ENCODE measurements around the gene CD2.

CD2 gene

GRCh38 chr1:116763787-116764465 lies 9.7 kb downstream of the CD2 start:
- DNase-seq (ENCODE audit: insufficient read length): no peak
- FAIRE-seq: no peak
- TF ChIP-seq POLR2A (IDR thresholded peaks at IDR 0.05; ENCODE audit: low read depth, low read length): no peak

- TF ChIP-seq POLR2A (IDR thresholded peaks at IDR 0.05; ENCODE audit: low read depth, low read length) (no peak), POLR2AphosphoS5 (IDR thresholded peaks at IDR 0.05; ENCODE audit: low read depth, low read length) (no peak), TAF1 (IDR thresholded peaks at IDR 0.05; ENCODE audit: borderline replicate concordance, low read depth, low read length) (no peak)
- FAIRE-seq (no peak), DNase-seq (ENCODE audit: insufficient read length) (no peak)
Measured at GRCh38 chr1:116764466-116764898, 10.3 kb downstream of the CD2 start.

- DNase-seq (ENCODE audit: insufficient read length) (no peak), FAIRE-seq (no peak)
Measured at GRCh38 chr1:116764906-116765862, 11.0 kb downstream of the CD2 start.

GRCh38 chr1:116765962-116766361 lies 11.7 kb downstream of the CD2 start:
- no peak for DNase-seq (ENCODE audit: insufficient read length)
- TF ChIP-seq POLR2AphosphoS5 (IDR thresholded peaks at IDR 0.05; ENCODE audit: low read depth, low read length) (no peak), TAF1 (IDR thresholded peaks at IDR 0.05; ENCODE audit: borderline replicate concordance, low read depth, low read length) (no peak), POLR2A (IDR thresholded peaks at IDR 0.05; ENCODE audit: low read depth, low read length) (no peak)
- no peak for FAIRE-seq

More at GRCh38 chr1:116764906-116765862, 11.0 kb downstream of the CD2 start:
- TF ChIP-seq POLR2AphosphoS5 (IDR thresholded peaks at IDR 0.05; ENCODE audit: low read depth, low read length) (no peak), TAF1 (IDR thresholded peaks at IDR 0.05; ENCODE audit: borderline replicate concordance, low read depth, low read length) (no peak), POLR2A (IDR thresholded peaks at IDR 0.05; ENCODE audit: low read depth, low read length) (no peak)

GRCh38 chr1:116766616-116767469 lies 12.6 kb downstream of the CD2 start:
- no peak for FAIRE-seq
- no peak for DNase-seq (ENCODE audit: insufficient read length)
- no peak for TF ChIP-seq TAF1 (IDR thresholded peaks at IDR 0.05; ENCODE audit: borderline replicate concordance, low read depth, low read length)
- no peak for TF ChIP-seq POLR2AphosphoS5 (IDR thresholded peaks at IDR 0.05; ENCODE audit: low read depth, low read length)
- no peak for TF ChIP-seq POLR2A (IDR thresholded peaks at IDR 0.05; ENCODE audit: low read depth, low read length)

- TF ChIP-seq POLR2AphosphoS5 (IDR thresholded peaks at IDR 0.05; ENCODE audit: low read depth, low read length): no peak
- FAIRE-seq: no peak
- no peak for DNase-seq (ENCODE audit: insufficient read length)
Measured at GRCh38 chr1:116767782-116768382, 13.7 kb downstream of the CD2 start.

- no peak for DNase-seq (ENCODE audit: insufficient read length)
- TF ChIP-seq POLR2AphosphoS5 (IDR thresholded peaks at IDR 0.05; ENCODE audit: low read depth, low read length) (no peak), POLR2A (IDR thresholded peaks at IDR 0.05; ENCODE audit: low read depth, low read length) (no peak), TAF1 (IDR thresholded peaks at IDR 0.05; ENCODE audit: borderline replicate concordance, low read depth, low read length) (no peak)
- no peak for FAIRE-seq
Measured at GRCh38 chr1:116768416-116769103, 14.3 kb downstream of the CD2 start.

GRCh38 chr1:116769104-116769452 lies 14.8 kb downstream of the CD2 start:
- FAIRE-seq (no peak), DNase-seq (ENCODE audit: insufficient read length) (no peak)
- TF ChIP-seq TAF1 (IDR thresholded peaks at IDR 0.05; ENCODE audit: borderline replicate concordance, low read depth, low read length) (no peak), POLR2A (IDR thresholded peaks at IDR 0.05; ENCODE audit: low read depth, low read length) (no peak), POLR2AphosphoS5 (IDR thresholded peaks at IDR 0.05; ENCODE audit: low read depth, low read length) (no peak)

GRCh38 chr1:116769561-116769977 lies 15.3 kb downstream of the CD2 start:
- no peak for TF ChIP-seq POLR2AphosphoS5 (IDR thresholded peaks at IDR 0.05; ENCODE audit: low read depth, low read length)
- no peak for TF ChIP-seq TAF1 (IDR thresholded peaks at IDR 0.05; ENCODE audit: borderline replicate concordance, low read depth, low read length)
- TF ChIP-seq POLR2A (IDR thresholded peaks at IDR 0.05; ENCODE audit: low read depth, low read length): no peak; the same call in 1 of the 2 replicates
- FAIRE-seq: peak; percentile 69
- no peak for DNase-seq (ENCODE audit: insufficient read length)

- TF ChIP-seq POLR2A (IDR thresholded peaks at IDR 0.05; ENCODE audit: low read depth, low read length) (no peak), POLR2AphosphoS5 (IDR thresholded peaks at IDR 0.05; ENCODE audit: low read depth, low read length) (no peak), TAF1 (IDR thresholded peaks at IDR 0.05; ENCODE audit: borderline replicate concordance, low read depth, low read length) (no peak)
- no peak for FAIRE-seq
- DNase-seq (ENCODE audit: insufficient read length): no peak
Measured at GRCh38 chr1:116769994-116770393, 15.8 kb downstream of the CD2 start.
